T-helper 1 cell (primary cell): Measurements from ENCODE around the gene TTC21A.
"Not testable (repeated sequence)": the region's sequence is repeated elsewhere in the genome, so short reads cannot be mapped to it uniquely, and the experiment has no call there.

Experiments
- DNase-seq, 5 donors: peaks; one replicate each; pipeline ENCODE4 v3.0.0-alpha.2; 2012 to 2020
- total RNA-seq, 4 donors: gene quantifications; one replicate each; lab custom pipeline; 2026; lab: John Stamatoyannopoulos, UW

TTC21A gene, protein sequence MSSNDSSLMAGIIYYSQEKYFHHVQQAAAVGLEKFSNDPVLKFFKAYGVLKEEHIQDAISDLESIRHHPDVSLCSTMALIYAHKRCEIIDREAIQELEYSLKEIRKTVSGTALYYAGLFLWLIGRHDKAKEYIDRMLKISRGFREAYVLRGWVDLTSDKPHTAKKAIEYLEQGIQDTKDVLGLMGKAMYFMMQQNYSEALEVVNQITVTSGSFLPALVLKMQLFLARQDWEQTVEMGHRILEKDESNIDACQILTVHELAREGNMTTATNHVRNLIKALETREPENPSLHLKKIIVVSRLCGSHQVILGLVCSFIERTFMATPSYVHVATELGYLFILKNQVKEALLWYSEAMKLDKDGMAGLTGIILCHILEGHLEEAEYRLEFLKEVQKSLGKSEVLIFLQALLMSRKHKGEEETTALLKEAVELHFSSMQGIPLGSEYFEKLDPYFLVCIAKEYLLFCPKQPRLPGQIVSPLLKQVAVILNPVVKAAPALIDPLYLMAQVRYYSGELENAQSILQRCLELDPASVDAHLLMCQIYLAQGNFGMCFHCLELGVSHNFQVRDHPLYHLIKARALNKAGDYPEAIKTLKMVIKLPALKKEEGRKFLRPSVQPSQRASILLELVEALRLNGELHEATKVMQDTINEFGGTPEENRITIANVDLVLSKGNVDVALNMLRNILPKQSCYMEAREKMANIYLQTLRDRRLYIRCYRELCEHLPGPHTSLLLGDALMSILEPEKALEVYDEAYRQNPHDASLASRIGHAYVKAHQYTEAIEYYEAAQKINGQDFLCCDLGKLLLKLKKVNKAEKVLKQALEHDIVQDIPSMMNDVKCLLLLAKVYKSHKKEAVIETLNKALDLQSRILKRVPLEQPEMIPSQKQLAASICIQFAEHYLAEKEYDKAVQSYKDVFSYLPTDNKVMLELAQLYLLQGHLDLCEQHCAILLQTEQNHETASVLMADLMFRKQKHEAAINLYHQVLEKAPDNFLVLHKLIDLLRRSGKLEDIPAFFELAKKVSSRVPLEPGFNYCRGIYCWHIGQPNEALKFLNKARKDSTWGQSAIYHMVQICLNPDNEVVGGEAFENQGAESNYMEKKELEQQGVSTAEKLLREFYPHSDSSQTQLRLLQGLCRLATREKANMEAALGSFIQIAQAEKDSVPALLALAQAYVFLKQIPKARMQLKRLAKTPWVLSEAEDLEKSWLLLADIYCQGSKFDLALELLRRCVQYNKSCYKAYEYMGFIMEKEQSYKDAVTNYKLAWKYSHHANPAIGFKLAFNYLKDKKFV (N-terminal part only)
- 4.1 to 5.1 (median 4.6) reads per million in 4 donors for total RNA-seq

- DNase-seq: peak; percentile 49 to 74 (median 56)
These were observed at the start of gene TTC21A, which contains the start of gene GORASP1 for GRCh38 chr3:39107388-39108199. Gene TTC21A (plus strand): TSS chr3:39107680. CDS start chr3:39107838, 158 bp downstream. Gene GORASP1 (minus strand): TSS chr3:39107627. CDS start chr3:39107541, 86 bp downstream.

DNA sequence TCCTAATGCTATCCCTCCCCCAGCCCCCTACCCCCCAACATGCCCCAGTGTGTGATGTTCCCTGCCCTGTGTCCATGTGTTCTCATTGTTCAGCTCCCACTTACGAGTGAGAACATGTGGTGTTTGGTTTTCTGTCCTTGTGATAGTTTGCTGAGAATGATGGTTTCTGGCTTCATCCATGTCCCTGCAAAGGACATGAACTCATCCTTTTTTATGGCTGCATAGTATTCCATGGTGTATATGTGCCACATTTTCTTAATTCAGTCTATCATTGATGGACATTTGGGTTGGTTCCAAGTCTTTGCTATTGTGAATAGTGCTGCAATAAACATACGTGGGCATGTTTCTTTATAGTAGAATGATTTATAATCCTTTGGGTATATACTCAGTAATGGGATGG is 46.3 kb upstream of the TTC21A start:
- DNase-seq: not testable (repeated sequence)

DNA sequence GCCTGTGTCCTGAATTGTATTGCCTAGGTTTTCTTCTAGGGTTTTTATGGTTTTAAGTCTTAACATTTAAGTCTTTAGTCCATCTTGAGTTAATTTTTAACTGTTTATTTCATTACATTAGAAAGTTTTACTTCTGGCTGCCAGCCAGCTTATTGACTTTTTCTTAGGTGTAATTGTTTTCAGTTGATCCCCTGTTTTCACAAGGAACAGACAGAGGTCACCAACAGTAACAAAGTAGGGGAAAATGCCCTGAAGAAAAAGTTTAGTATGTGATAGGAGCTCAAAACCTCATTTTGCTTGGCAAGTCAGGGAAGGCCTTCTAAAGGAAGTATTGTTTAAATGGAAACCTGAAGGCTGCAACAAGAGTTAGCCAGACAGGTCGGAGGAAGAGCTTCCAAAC is 45.3 kb upstream of the TTC21A start:
- no peak for DNase-seq

GRCh38 chr3:39063143-39063542 is 44.3 kb upstream of the TTC21A start:
- no peak for DNase-seq

DNA sequence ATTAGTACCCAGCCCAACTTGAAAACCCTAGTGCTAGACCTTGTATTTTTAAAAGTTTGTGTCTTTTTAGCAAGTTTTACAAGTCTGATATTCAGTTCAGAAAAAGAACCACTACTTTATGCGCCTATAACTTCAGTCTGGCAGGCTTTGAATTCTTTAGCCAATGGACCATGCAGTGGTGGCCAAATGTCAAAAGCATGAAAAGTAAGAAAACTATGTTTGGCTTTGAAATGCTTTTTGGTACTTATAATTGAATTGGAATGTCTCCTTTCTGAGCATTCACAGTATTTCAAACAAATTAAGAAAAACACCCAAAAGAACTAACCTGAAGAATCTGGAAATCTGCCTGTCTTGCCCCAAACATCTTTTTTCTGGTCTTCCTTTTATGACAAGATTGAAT is 42.8 kb upstream of the TTC21A start:
- DNase-seq: no peak

GRCh38 chr3:39065197-39065596 is 42.3 kb upstream of the TTC21A start:
- DNase-seq: peak in 2 of 5 donors; percentile 10 to 48

GRCh38 chr3:39067286-39067685 is 40.2 kb upstream of the TTC21A start:
- no peak for DNase-seq

DNA sequence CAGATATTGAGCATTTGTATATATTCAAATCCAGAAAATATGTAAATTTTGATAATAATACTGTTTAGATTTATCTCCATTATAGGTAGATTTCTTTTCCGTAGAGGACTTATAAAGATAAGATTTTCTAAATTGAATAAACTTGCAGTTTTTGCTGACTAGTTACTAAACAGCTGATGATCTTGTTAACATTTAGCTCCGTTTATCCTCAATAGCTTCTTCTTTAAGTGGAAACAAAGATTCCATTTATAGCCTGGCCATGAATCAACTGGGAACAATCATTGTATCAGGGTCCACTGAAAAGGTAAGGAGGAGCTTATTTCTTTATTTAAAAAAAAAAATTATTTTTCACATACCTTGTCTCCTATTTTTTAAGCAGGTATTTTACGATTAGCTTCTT is 38.9 kb upstream of the TTC21A start:
- DNase-seq: no peak

GRCh38 chr3:39075910-39076309 is 31.6 kb upstream of the TTC21A start:
- peak in 1 of 5 donors; percentile 68 for DNase-seq

DNA sequence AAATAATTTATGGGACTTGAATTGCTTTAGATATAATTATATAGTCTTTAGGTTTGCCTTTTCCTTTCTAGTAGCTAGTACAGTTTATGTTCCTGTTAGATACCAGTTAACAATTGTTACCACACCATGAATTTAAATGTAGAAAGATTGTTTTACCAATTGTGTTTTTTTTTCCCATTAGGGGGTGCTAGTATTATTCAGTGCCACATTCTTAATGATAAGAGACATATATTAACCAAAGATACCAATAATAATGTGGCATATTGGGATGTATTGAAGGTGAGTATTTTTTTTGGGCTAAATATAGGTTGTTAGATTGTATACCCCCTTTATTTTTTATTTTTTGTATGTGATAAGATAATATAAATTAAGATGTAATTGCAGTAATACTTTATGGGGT is 27.9 kb upstream of the TTC21A start:
- no peak for DNase-seq

GRCh38 chr3:39080026-39080425 is 27.5 kb upstream of the TTC21A start:
- peak in 1 of 5 donors; percentile 32 for DNase-seq

GRCh38 chr3:39082666-39083313 is 24.7 kb upstream of the TTC21A start:
- DNase-seq: no peak

- no peak for DNase-seq
These were observed 21.3 kb upstream of the TTC21A start for GRCh38 chr3:39086144-39086543.

- no peak for DNase-seq
These were observed 19.0 kb upstream of the TTC21A start for GRCh38 chr3:39088456-39088855.

- no peak for DNase-seq
These were observed 18.6 kb upstream of the TTC21A start for GRCh38 chr3:39088889-39089288.

- DNase-seq: no peak
These were observed 16.6 kb upstream of the TTC21A start for GRCh38 chr3:39090922-39091321.

GRCh38 chr3:39094851-39095677 is 12.4 kb upstream of the TTC21A start:
- no peak for DNase-seq

DNA sequence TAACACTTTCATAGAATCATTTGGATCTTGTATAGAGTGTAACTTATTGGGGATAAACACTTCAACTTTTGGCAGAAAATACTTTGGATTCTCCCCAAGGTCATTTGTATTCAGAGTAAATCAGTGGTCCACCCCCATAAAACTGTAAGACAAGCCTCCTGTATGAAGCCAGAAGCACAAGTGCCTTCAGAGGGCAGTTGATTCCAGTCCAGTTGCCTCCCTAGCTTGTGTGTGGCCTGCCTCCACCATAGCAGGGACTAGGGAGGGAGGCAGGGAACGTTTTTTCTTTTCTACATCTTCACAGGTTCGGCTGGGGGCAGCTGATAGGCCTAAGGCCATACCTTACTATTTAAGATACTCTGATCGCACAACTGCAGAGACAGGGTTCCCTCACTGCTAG is 11.7 kb upstream of the TTC21A start:
- DNase-seq: no peak

GRCh38 chr3:39096775-39097174 is 10.7 kb upstream of the TTC21A start:
- no peak for DNase-seq
